Measurements from ENCODE around the gene BMP5.

DNA sequence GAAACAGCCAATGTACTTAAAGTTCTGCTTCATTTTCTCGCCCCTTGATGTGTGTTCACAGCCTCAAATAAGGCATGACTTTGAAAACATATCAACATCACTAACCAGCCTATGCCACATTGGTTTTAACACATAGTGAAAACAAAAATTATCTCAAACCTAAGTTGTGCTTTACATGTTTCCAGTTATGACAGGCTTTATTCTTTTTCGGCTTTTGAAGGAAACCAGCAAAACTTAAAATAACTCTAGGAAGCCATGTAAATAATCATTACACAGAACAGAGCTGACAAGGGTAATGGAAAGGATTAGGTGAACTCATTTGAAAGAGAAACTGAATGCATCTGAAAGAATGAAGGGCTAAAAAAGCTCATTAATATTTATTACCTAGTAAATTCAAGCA, 42.1 kb downstream of the BMP5 start:
- TF ChIP-seq, protein P1, sequence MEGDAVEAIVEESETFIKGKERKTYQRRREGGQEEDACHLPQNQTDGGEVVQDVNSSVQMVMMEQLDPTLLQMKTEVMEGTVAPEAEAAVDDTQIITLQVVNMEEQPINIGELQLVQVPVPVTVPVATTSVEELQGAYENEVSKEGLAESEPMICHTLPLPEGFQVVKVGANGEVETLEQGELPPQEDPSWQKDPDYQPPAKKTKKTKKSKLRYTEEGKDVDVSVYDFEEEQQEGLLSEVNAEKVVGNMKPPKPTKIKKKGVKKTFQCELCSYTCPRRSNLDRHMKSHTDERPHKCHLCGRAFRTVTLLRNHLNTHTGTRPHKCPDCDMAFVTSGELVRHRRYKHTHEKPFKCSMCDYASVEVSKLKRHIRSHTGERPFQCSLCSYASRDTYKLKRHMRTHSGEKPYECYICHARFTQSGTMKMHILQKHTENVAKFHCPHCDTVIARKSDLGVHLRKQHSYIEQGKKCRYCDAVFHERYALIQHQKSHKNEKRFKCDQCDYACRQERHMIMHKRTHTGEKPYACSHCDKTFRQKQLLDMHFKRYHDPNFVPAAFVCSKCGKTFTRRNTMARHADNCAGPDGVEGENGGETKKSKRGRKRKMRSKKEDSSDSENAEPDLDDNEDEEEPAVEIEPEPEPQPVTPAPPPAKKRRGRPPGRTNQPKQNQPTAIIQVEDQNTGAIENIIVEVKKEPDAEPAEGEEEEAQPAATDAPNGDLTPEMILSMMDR (IDR thresholded peaks at IDR 0.05; ENCODE audit: insufficient read depth, low read length), result no peak
- TF ChIP-seq, protein P2, sequence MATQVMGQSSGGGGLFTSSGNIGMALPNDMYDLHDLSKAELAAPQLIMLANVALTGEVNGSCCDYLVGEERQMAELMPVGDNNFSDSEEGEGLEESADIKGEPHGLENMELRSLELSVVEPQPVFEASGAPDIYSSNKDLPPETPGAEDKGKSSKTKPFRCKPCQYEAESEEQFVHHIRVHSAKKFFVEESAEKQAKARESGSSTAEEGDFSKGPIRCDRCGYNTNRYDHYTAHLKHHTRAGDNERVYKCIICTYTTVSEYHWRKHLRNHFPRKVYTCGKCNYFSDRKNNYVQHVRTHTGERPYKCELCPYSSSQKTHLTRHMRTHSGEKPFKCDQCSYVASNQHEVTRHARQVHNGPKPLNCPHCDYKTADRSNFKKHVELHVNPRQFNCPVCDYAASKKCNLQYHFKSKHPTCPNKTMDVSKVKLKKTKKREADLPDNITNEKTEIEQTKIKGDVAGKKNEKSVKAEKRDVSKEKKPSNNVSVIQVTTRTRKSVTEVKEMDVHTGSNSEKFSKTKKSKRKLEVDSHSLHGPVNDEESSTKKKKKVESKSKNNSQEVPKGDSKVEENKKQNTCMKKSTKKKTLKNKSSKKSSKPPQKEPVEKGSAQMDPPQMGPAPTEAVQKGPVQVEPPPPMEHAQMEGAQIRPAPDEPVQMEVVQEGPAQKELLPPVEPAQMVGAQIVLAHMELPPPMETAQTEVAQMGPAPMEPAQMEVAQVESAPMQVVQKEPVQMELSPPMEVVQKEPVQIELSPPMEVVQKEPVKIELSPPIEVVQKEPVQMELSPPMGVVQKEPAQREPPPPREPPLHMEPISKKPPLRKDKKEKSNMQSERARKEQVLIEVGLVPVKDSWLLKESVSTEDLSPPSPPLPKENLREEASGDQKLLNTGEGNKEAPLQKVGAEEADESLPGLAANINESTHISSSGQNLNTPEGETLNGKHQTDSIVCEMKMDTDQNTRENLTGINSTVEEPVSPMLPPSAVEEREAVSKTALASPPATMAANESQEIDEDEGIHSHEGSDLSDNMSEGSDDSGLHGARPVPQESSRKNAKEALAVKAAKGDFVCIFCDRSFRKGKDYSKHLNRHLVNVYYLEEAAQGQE (IDR thresholded peaks at IDR 0.05; ENCODE audit: insufficient replicate concordance, low read depth), result no peak
- TF ChIP-seq POLR2AphosphoS5 (IDR thresholded peaks at IDR 0.05; ENCODE audit: low read depth) (no peak), GABPA (IDR thresholded peaks at IDR 0.05; ENCODE audit: low read depth) (no peak), SPI1 (IDR thresholded peaks at IDR 0.05; ENCODE audit: borderline replicate concordance, low read depth) (no peak)
